ENCODE results near the gene ZSWIM7.

ZSWIM7 gene

GRCh38 chr17:15998031-15998562 is 1.4 kb downstream of the ZSWIM7 start:
- TF ChIP-seq TAF1 (IDR thresholded peaks at IDR 0.05; ENCODE audit: borderline replicate concordance, insufficient read depth, low read length) = no peak
- TF ChIP-seq FOXP2 (optimal IDR thresholded peaks at IDR 0.05; ENCODE audit: borderline replicate concordance, extremely low read depth, extremely low read length, insufficient read depth) = no peak
- no peak for TF ChIP-seq SIN3A (IDR thresholded peaks at IDR 0.05; ENCODE audit: borderline replicate concordance, insufficient read depth, low read length)
- TF ChIP-seq POLR2AphosphoS5 (IDR thresholded peaks at IDR 0.05; ENCODE audit: low read depth, low read length) = no peak
- TF ChIP-seq, protein P1, sequence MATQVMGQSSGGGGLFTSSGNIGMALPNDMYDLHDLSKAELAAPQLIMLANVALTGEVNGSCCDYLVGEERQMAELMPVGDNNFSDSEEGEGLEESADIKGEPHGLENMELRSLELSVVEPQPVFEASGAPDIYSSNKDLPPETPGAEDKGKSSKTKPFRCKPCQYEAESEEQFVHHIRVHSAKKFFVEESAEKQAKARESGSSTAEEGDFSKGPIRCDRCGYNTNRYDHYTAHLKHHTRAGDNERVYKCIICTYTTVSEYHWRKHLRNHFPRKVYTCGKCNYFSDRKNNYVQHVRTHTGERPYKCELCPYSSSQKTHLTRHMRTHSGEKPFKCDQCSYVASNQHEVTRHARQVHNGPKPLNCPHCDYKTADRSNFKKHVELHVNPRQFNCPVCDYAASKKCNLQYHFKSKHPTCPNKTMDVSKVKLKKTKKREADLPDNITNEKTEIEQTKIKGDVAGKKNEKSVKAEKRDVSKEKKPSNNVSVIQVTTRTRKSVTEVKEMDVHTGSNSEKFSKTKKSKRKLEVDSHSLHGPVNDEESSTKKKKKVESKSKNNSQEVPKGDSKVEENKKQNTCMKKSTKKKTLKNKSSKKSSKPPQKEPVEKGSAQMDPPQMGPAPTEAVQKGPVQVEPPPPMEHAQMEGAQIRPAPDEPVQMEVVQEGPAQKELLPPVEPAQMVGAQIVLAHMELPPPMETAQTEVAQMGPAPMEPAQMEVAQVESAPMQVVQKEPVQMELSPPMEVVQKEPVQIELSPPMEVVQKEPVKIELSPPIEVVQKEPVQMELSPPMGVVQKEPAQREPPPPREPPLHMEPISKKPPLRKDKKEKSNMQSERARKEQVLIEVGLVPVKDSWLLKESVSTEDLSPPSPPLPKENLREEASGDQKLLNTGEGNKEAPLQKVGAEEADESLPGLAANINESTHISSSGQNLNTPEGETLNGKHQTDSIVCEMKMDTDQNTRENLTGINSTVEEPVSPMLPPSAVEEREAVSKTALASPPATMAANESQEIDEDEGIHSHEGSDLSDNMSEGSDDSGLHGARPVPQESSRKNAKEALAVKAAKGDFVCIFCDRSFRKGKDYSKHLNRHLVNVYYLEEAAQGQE (IDR thresholded peaks at IDR 0.05; ENCODE audit: insufficient read depth in 1 of 2, low read depth in 2 of 2, low read length in 2 of 2) = no peak

- no peak for TF ChIP-seq TAF1 (IDR thresholded peaks at IDR 0.05; ENCODE audit: borderline replicate concordance, insufficient read depth, low read length)
- TF ChIP-seq, protein P1 (IDR thresholded peaks at IDR 0.05; ENCODE audit: insufficient read depth in 1 of 2, low read depth in 2 of 2, low read length in 2 of 2) = no peak
- no peak for TF ChIP-seq POLR2AphosphoS5 (IDR thresholded peaks at IDR 0.05; ENCODE audit: low read depth, low read length)
- no peak for TF ChIP-seq SIN3A (IDR thresholded peaks at IDR 0.05; ENCODE audit: borderline replicate concordance, insufficient read depth, low read length)
- no peak for TF ChIP-seq FOXP2 (optimal IDR thresholded peaks at IDR 0.05; ENCODE audit: borderline replicate concordance, extremely low read depth, extremely low read length, insufficient read depth)
These were observed 3.2 kb downstream of the ZSWIM7 start for GRCh38 chr17:15996322-15996721.

GRCh38 chr17:15981646-15982580 is 17.6 kb downstream of the ZSWIM7 start:
- no peak for TF ChIP-seq FOXP2 (optimal IDR thresholded peaks at IDR 0.05; ENCODE audit: borderline replicate concordance, extremely low read depth, extremely low read length, insufficient read depth)

- TF ChIP-seq SIN3A (IDR thresholded peaks at IDR 0.05; ENCODE audit: borderline replicate concordance, insufficient read depth, low read length) (no peak), TAF1 (IDR thresholded peaks at IDR 0.05; ENCODE audit: borderline replicate concordance, insufficient read depth, low read length) (no peak), POLR2AphosphoS5 (IDR thresholded peaks at IDR 0.05; ENCODE audit: low read depth, low read length) (no peak), FOXP2 (optimal IDR thresholded peaks at IDR 0.05; ENCODE audit: borderline replicate concordance, extremely low read depth, extremely low read length, insufficient read depth) (no peak)
- TF ChIP-seq, protein P1 (IDR thresholded peaks at IDR 0.05; ENCODE audit: insufficient read depth in 1 of 2, low read depth in 2 of 2, low read length in 2 of 2) = no peak
These were observed 18.3 kb downstream of the ZSWIM7 start for GRCh38 chr17:15981208-15981607.

DNA sequence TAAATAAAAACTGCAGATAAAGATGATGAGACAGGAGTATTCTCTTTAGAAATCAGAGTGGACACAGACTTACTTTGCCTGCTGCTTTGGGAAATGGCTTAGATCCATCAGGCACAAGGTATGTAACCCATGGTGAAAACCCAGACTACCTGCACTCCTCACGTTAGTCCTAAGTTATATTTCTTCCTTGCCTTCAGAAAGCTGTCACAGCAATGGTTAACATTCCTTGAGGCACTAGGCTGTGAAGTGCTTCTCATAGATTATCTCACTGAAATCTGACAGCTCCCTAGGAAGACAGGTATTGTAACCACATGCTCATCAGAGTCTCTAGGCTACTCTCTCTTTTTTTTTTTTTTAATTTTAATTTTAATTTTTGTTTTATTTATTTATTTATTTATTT is 20.9 kb downstream of the ZSWIM7 start:
- TF ChIP-seq SIN3A (IDR thresholded peaks at IDR 0.05; ENCODE audit: borderline replicate concordance, insufficient read depth, low read length) = no peak
- TF ChIP-seq, protein P1 (IDR thresholded peaks at IDR 0.05; ENCODE audit: insufficient read depth in 1 of 2, low read depth in 2 of 2, low read length in 2 of 2) = no peak
- TF ChIP-seq POLR2AphosphoS5 (IDR thresholded peaks at IDR 0.05; ENCODE audit: low read depth, low read length) = no peak
- no peak for TF ChIP-seq FOXP2 (optimal IDR thresholded peaks at IDR 0.05; ENCODE audit: borderline replicate concordance, extremely low read depth, extremely low read length, insufficient read depth)
- no peak for TF ChIP-seq TAF1 (IDR thresholded peaks at IDR 0.05; ENCODE audit: borderline replicate concordance, insufficient read depth, low read length)
